ENCODE results near the gene RBFOX1. TPM values are rescaled to one million over a fixed set of nuclear protein-coding genes. Genes with fewer than 3 reads are reported as not detected.

RBFOX1 gene
- total RNA-seq, 1 experiment from 2014 or later: not detected

DNA sequence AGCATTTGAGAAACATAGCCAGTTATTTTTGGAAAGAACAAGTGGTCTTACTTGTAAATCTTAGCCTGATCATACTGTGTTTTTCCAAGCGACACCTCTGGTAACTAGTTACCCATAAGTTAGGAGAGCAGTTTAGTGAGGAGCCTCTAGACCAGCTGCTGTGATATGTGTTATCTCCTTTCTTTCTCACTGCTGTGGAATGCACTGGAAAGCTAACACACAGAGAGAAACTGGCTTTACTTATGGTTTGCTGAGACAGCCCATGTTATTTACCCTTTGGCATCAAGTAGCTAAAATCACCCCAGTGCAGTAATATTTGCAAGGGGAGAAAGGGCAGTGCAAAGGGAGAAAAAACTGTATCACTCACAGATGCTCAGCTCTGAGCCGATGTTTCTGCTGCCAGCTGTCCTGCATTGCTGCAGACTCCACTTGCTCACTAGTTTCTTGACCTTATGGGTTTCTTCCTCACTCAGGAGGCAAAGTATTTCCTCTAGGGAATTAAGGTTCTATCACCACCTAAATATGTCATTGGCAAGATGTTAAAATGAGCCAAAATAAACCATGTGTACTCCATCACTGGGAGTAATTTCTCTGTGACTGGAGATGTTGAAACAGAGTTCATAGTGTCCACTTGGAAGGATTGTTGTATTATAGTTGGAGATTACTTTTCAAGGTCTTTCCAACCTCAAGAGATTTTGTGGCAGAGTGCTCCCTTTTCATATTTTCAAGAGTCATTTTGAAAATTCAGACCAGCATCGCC is 2.3 kb downstream of the RBFOX1 start:
- no peak for DNase-seq (ENCODE audit: low read depth)

DNA sequence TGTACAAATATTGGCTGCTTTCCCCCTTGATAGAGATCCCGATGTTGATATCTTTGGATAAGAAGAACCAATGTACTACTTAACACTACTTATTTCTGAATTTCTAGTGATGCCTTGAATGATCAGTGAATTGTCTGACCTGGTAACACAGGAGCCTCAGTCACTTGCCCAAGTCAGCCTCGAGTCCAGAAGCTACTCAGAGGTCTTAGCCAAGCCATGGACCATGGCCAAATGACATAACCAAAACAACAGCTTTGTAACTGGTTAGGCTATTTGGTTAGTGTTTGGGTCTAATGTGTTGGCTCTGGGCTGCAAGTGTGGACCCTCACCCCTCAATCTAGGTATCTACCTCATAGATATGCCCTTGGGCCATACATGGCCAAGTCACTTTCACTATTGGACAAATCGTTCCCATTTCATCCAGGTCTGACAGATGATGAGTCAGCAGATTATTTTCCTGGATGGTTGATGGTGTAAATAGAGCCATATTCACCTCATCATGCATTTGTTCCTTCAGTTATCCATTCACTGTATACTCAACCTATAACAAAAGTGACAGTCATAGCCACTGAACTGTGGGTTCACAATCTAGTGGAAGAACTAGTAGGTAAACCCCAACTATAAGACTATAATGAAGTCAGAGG is 3.5 kb downstream of the RBFOX1 start:
- no peak for DNase-seq (ENCODE audit: low read depth)

GRCh38 chr16:7336742-7337141 is 4.1 kb downstream of the RBFOX1 start:
- no peak for DNase-seq (ENCODE audit: low read depth)

DNA sequence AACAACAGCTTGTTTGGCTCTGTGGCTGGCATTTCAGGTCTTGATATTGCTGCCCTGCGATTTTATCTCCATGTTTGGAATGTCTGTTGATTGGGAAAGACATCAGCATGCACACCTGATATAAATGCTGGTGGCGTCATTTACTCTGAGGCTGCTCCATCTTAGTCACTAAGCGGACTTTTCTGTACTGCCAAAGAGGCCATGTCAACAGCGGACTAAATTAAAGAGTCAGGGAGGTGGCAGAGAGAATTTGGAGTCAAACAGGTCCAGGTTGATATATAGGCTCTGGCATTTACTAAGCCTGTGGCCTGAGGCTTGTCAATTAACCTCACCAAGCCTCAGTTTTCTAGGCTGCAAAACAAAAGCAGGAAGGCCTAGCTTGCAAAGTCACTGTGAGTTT is 6.2 kb downstream of the RBFOX1 start:
- DNase-seq (ENCODE audit: low read depth): no peak

- DNase-seq (ENCODE audit: low read depth): no peak
Observed at GRCh38 chr16:7339700-7340099, 7.1 kb downstream of the RBFOX1 start.

- no peak for DNase-seq (ENCODE audit: low read depth)
Observed at GRCh38 chr16:7340938-7341337, 8.3 kb downstream of the RBFOX1 start.

- no peak for DNase-seq (ENCODE audit: low read depth)
Observed at GRCh38 chr16:7342598-7342997, 10.0 kb downstream of the RBFOX1 start.

DNA sequence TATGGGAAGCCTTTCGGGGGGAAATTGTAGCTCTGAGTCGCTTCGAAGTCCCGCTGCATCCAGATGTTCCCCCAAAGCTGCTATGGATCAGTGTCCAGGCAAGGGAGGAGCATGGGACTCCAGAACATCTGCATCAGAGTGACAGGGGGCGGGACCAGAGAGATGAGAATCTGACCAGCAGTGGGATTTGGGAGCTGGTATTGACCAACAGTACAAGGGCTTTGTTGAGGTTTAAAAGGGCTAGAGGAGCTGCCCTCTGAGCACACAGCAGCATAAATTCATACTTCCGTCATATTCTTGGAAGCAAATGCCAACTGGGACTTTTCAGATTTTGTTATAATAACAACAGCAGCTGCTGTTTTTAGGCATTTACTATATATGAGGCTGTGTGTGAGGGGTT is 10.6 kb downstream of the RBFOX1 start:
- DNase-seq (ENCODE audit: low read depth): no peak

DNA sequence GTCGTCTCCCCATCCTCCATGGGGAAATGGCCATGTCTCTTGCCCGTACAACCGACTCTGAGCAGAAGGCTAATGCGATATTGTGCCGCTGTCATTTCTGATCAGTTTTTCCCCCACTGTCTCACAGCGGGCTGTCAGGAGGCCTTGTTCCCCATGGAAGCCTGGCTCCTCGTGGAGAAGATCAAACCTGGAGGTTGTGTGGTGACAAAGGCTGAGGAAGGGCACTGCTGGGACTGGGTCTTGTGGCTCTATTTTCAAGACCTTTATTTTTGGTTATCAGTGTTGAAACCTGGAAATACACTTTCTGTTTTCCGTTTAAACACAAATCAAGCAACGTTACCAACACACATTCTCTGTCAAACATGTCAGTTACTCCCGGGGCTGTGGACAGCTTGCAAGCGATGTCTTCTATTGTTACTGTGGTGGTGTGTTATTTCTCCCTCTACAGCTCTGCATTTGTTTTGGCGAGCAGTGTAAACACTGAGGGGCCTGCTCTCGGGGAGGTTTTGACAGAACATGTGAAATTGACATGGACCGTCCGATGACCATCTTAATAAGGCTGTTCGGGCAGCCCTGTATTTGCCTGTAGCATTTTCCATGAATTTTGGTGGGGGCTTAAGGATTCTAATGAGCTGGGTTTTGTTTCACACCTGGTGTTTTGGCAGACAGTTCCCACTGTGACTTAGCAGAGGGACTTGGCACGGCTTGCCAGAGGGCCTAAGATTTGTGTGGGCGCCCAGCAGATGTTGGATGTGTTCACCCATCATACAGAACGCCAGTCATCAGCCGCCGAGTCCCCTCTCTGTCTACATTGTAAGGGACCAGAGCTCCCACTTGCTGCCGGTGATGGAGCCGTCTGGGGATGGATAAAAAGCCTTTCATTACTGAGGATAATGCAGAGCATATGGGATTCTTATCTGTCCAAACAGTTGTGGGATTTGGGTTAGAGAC is 12.5 kb downstream of the RBFOX1 start:
- no peak for DNase-seq (ENCODE audit: low read depth)

DNA sequence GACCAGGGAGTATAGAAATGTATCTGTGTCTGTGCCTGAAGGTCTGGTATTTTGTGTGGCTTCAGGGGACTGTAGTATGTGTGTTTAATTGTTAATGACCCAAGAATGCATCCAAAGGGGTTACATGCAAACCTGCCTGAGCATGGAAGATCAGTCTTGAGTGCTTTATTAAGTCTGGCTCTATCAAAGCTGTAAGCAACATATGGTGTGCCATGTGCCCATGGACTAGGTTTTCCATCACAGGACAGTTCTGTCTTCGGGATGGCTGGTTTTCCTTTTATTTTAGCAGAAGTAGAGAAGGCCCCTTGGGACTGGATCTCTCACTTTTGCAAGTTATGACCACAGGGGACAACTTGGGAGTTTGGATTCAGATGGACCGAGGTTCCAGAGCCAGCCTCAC is 18.2 kb downstream of the RBFOX1 start:
- DNase-seq (ENCODE audit: low read depth): no peak

GRCh38 chr16:7351610-7352510 is 19.2 kb downstream of the RBFOX1 start:
- DNase-seq (ENCODE audit: low read depth): no peak

DNA sequence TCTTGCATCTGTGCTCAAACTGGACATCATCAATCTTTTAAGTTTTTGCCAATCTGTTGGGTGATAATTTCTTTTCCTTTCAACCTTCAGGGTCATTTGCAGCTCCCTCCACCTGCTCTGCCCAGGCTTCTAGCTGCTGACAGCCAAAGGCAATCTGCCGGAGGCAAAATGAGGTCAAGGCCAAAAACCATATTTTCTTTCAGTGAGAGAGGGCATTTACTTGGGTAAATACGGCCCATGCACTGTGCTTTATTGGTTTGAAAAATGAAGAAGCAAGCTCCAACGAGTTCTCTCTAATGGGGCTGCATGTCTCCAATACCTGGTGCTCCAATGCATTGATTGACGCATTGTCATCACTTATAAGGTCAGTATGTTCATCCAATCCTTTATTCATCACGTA is 23.1 kb downstream of the RBFOX1 start:
- DNase-seq (ENCODE audit: low read depth): no peak

DNA sequence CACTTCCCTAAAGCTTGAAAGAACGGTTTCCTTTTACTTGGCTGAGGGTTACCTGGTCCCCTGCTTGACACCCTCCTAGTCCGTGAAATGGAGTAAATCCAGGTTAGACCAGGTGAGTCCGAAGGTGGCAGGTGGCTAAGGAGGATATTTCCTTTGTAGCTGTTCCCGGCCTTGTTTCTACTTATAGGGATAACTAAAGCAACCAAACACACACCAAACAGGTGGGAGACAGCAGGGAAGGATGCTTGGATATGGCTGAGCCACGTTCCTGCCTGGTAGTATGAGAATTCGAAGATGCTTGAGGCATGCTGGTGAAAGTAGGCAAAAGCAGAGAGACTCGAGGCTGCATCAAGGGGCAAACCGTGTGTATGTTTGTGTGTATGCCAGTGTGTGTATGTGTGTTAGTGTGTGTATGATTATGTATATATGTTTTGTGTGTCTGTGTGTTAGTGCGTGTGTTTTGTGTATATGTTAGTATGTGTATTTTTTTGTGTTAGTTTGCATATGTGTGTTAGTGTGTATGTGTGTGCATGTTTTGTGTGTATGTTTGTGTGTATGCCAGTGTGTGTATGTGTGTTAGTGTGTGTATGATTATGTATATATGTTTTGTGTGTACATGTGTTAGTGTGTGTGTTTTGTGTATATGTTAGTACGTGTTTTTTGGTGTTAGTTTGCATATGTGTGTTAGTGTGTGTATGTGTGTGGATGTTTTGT is 28.9 kb downstream of the RBFOX1 start:
- no peak for DNase-seq (ENCODE audit: low read depth)

DNA sequence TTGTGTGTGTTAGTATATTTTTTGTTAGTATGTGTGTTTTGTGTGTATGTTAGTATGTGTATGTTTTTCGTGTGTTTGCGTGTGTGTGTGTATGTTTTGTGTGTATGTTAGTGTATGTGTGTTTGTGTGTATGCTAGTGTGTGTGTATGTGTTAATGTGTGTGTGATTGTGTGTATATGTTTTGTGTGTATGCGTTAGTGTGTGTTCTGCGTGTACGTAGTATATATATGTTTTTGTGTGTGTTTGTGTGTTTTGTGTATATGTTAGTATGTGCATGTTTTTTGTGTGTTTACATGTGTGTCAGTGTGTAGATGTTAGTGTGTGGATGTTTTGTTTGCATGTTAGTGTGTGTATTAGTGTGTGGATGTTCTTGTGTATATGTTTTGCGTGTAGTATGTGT is 29.6 kb downstream of the RBFOX1 start:
- no peak for DNase-seq (ENCODE audit: low read depth)

- no peak for DNase-seq (ENCODE audit: low read depth)
Observed at GRCh38 chr16:7363422-7364417, 31.1 kb downstream of the RBFOX1 start.

DNA sequence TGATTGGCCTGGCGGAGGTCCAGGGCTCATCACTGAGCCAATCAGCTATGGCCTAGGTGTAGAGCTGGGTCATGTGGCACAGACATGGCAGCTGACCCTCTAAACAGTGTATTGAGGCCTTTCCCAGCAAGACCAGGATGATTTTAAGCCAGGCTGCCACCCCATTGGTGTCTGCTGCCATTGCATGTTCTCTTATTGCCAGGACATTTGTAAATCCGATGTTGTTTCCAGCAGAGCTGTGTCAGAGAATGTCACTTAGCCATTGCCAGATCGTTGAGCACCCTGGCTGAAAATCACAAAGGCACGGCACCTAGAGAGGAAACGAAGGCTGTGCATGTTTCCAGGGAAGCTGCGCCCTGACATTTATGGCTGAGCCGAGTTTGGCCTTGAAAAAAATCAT is 33.4 kb downstream of the RBFOX1 start:
- DNase-seq (ENCODE audit: low read depth): no peak

DNA sequence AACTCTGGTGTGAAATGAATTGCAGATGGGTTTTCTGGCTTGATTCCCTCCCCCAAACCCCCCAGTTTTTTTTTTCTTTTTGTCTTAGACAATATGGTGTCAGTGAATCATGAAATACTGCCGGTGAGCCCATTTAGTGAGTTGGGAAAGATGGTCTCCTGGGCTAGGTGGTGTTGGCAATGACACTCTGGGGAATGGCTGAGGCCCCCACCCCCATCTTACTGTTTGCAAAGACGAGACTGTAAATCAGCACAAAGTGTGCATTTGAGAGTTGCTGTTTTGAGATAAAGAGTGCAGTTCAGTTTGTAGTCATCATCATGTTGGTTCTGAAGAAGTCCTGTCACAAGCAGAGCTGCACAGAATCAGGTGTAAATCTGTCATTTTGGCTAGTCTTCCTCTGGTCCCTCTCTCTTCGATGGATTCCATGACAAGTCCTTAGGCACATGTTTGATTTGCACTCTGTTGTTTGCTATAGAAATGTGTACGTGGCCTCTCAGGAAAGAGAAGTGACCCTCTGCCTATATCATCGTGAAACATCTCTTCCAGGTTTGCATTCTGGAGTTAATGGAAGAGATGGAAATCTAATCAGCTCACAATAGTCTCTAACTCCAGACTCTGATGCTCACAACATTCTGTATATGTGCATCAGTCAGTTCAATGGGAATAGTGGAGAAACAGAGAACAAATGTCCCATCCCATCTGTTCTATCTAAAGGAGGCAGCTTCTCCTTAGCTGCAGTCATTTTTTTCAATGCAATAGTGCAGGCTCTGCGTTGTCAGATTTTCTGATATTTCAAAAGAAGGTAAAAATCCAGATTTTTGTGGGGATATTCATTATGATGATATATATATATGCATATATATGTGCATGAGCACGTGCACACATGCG is 34.6 kb downstream of the RBFOX1 start:
- DNase-seq (ENCODE audit: low read depth): no peak

DNA sequence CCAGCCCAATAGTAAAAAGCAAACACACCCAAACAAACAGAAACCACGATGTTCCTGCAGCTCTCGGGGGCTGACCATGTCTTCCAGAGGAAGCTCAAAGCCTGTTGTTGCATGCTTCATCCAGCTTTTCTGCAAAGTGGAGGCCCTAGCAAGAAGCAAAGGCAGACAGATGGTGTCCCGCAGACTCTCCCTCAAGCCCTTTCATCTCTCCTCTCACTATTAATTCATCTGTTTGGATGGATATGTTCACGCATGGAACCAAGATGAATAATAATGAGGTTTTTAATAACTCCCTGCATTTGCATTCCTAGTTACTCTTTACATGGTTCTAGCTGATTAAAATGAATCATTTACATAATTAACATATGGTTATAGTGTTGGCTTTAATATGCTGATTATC is 36.6 kb downstream of the RBFOX1 start:
- no peak for DNase-seq (ENCODE audit: low read depth)

Data from HT1080 (cell line).